ENCODE data around the gene IQCC. TPM values are rescaled to one million over a fixed set of nuclear protein-coding genes. Genes with fewer than 3 reads are reported as not detected.
A peak's percentile ranks its signal among the peaks of the same experiment; 100 is the strongest.

IQCC gene
- total and polyA plus RNA-seq, 4 donors = 3.3 to 8.7 (median 6.5) TPM

GRCh38 chr1:32192220-32192948 is 13.1 kb upstream of the IQCC start:
- Histone ChIP-seq H3K27ac (ENCODE audit: low read depth, low read length) (no peak overlapping the region), H3K9me3 (ENCODE audit: control insufficient read depth, insufficient read depth, low read length) (no peaks in the 10 kb centered on the region), H3K4me1 (ENCODE audit: control insufficient read depth, insufficient read depth, low read length) (no peaks in the 10 kb centered on the region), H3K4me3 (ENCODE audit: low read depth, low read length) (no peak overlapping the region), H3K27me3 (ENCODE audit: control insufficient read depth, insufficient read depth, low read length) (no peaks in the 10 kb centered on the region), H3K36me3 (ENCODE audit: control insufficient read depth, insufficient read depth, low read length) (peaks cover 92% of the 10 kb centered on the region)
- DNase-seq (ENCODE audit: low read depth in 4 of 6, low spot score in 6 of 6) = no peak
- 97% methylated on average over 8 of the region's 8 CpGs for WGBS (ENCODE audit: insufficient coverage)

- Histone ChIP-seq H3K36me3 (ENCODE audit: control insufficient read depth, insufficient read depth, low read length) (peaks cover 79% of the 10 kb centered on the region), H3K4me1 (ENCODE audit: control insufficient read depth, insufficient read depth, low read length) (peaks cover 23% of the 10 kb centered on the region), H3K4me3 (ENCODE audit: low read depth, low read length) (no peak overlapping the region), H3K27ac (ENCODE audit: low read depth, low read length) (no peak overlapping the region), H3K27me3 (ENCODE audit: control insufficient read depth, insufficient read depth, low read length) (no peaks in the 10 kb centered on the region), H3K9me3 (ENCODE audit: control insufficient read depth, insufficient read depth, low read length) (no peaks in the 10 kb centered on the region)
- no peak for DNase-seq (ENCODE audit: low read depth in 4 of 6, low spot score in 6 of 6)
- WGBS (ENCODE audit: insufficient coverage) = 87% methylated on average over 6 of the region's 6 CpGs
These were observed 10.5 kb upstream of the IQCC start for GRCh38 chr1:32194984-32195383.

GRCh38 chr1:32195531-32195930 is 9.9 kb upstream of the IQCC start:
- 83% methylated on average over 2 of the region's 3 CpGs for WGBS (ENCODE audit: insufficient coverage)
- Histone ChIP-seq H3K9me3 (ENCODE audit: control insufficient read depth, insufficient read depth, low read length) (no peaks in the 10 kb centered on the region), H3K36me3 (ENCODE audit: control insufficient read depth, insufficient read depth, low read length) (peaks cover 74% of the 10 kb centered on the region), H3K4me1 (ENCODE audit: control insufficient read depth, insufficient read depth, low read length) (peaks cover 29% of the 10 kb centered on the region), H3K27ac (ENCODE audit: low read depth, low read length) (no peak overlapping the region), H3K27me3 (ENCODE audit: control insufficient read depth, insufficient read depth, low read length) (no peaks in the 10 kb centered on the region), H3K4me3 (ENCODE audit: low read depth, low read length) (no peak overlapping the region)
- DNase-seq (ENCODE audit: low read depth in 4 of 6, low spot score in 6 of 6) = no peak

- H3K4me3 ChIP-seq (ENCODE audit: low read depth, low read length) = no peak overlapping the region
- H3K27ac ChIP-seq (ENCODE audit: low read depth, low read length) = no peak overlapping the region
- H3K9me3 ChIP-seq (ENCODE audit: control insufficient read depth, insufficient read depth, low read length) = no peaks in the 10 kb centered on the region
- no peaks in the 10 kb centered on the region for H3K27me3 ChIP-seq (ENCODE audit: control insufficient read depth, insufficient read depth, low read length)
- peaks cover 33% of the 10 kb centered on the region for H3K4me1 ChIP-seq (ENCODE audit: control insufficient read depth, insufficient read depth, low read length)
- peaks cover 67% of the 10 kb centered on the region for H3K36me3 ChIP-seq (ENCODE audit: control insufficient read depth, insufficient read depth, low read length)
- no peak for DNase-seq (ENCODE audit: low read depth in 4 of 6, low spot score in 6 of 6)
These were observed 9.3 kb upstream of the IQCC start for GRCh38 chr1:32195972-32196823.

- WGBS (ENCODE audit: insufficient coverage) = 86% methylated on average over 1 of the region's 1 CpG
- peaks cover 42% of the 10 kb centered on the region for H3K4me1 ChIP-seq (ENCODE audit: control insufficient read depth, insufficient read depth, low read length)
- no peaks in the 10 kb centered on the region for H3K9me3 ChIP-seq (ENCODE audit: control insufficient read depth, insufficient read depth, low read length)
- H3K4me3 ChIP-seq (ENCODE audit: low read depth, low read length) = no peak overlapping the region
- H3K36me3 ChIP-seq (ENCODE audit: control insufficient read depth, insufficient read depth, low read length) = peaks cover 62% of the 10 kb centered on the region
- DNase-seq (ENCODE audit: low read depth in 4 of 6, low spot score in 6 of 6) = no peak
- no peaks in the 10 kb centered on the region for H3K27me3 ChIP-seq (ENCODE audit: control insufficient read depth, insufficient read depth, low read length)
- H3K27ac ChIP-seq (ENCODE audit: low read depth, low read length) = no peak overlapping the region
These were observed 8.4 kb upstream of the IQCC start for GRCh38 chr1:32197074-32197473.

GRCh38 chr1:32197837-32198236 is 7.6 kb upstream of the IQCC start:
- peaks cover 60% of the 10 kb centered on the region for H3K36me3 ChIP-seq (ENCODE audit: control insufficient read depth, insufficient read depth, low read length)
- WGBS (ENCODE audit: insufficient coverage) = 58% methylated on average over 5 of the region's 6 CpGs
- H3K4me1 ChIP-seq (ENCODE audit: control insufficient read depth, insufficient read depth, low read length) = peaks cover 43% of the 10 kb centered on the region
- no peak for DNase-seq (ENCODE audit: low read depth in 4 of 6, low spot score in 6 of 6)
- no peaks in the 10 kb centered on the region for H3K9me3 ChIP-seq (ENCODE audit: control insufficient read depth, insufficient read depth, low read length)
- no peaks in the 10 kb centered on the region for H3K27me3 ChIP-seq (ENCODE audit: control insufficient read depth, insufficient read depth, low read length)
- H3K27ac ChIP-seq (ENCODE audit: low read depth, low read length) = no peak overlapping the region
- H3K4me3 ChIP-seq (ENCODE audit: low read depth, low read length) = no peak overlapping the region

- Histone ChIP-seq H3K4me3 (ENCODE audit: low read depth, low read length) (no peak overlapping the region), H3K36me3 (ENCODE audit: control insufficient read depth, insufficient read depth, low read length) (peaks cover 58% of the 10 kb centered on the region), H3K27me3 (ENCODE audit: control insufficient read depth, insufficient read depth, low read length) (no peaks in the 10 kb centered on the region)
These were observed 7.0 kb upstream of the IQCC start for GRCh38 chr1:32198237-32199042.

GRCh38 chr1:32199043-32199716 is 6.3 kb upstream of the IQCC start:
- H3K36me3 ChIP-seq (ENCODE audit: control insufficient read depth, insufficient read depth, low read length) = peaks cover 58% of the 10 kb centered on the region
- DNase-seq (ENCODE audit: low read depth in 4 of 6, low spot score in 6 of 6) = no peak
- H3K4me3 ChIP-seq (ENCODE audit: low read depth, low read length) = peak overlapping the region; percentile 4
- no peaks in the 10 kb centered on the region for H3K27me3 ChIP-seq (ENCODE audit: control insufficient read depth, insufficient read depth, low read length)
- no peaks in the 10 kb centered on the region for H3K9me3 ChIP-seq (ENCODE audit: control insufficient read depth, insufficient read depth, low read length)
- 60% methylated on average over 2 of the region's 4 CpGs for WGBS (ENCODE audit: insufficient coverage)
- peak overlapping the region; percentile 96 for H3K27ac ChIP-seq (ENCODE audit: low read depth, low read length)
- peaks cover 43% of the 10 kb centered on the region for H3K4me1 ChIP-seq (ENCODE audit: control insufficient read depth, insufficient read depth, low read length)

More at GRCh38 chr1:32198237-32199042, 7.0 kb upstream of the IQCC start:
- WGBS (ENCODE audit: insufficient coverage) = 90% methylated on average over 3 of the region's 3 CpGs
- H3K9me3 ChIP-seq (ENCODE audit: control insufficient read depth, insufficient read depth, low read length) = no peaks in the 10 kb centered on the region
- H3K4me1 ChIP-seq (ENCODE audit: control insufficient read depth, insufficient read depth, low read length) = peaks cover 43% of the 10 kb centered on the region
- no peak for DNase-seq (ENCODE audit: low read depth in 4 of 6, low spot score in 6 of 6)
- H3K27ac ChIP-seq (ENCODE audit: low read depth, low read length) = no peak overlapping the region

GRCh38 chr1:32199717-32200072 is 5.8 kb upstream of the IQCC start:
- H3K4me3 ChIP-seq (ENCODE audit: low read depth, low read length) = peak overlapping the region; percentile 64
- 33% methylated on average over 3 of the region's 6 CpGs for WGBS (ENCODE audit: insufficient coverage)
- H3K9me3 ChIP-seq (ENCODE audit: control insufficient read depth, insufficient read depth, low read length) = no peaks in the 10 kb centered on the region
- no peaks in the 10 kb centered on the region for H3K27me3 ChIP-seq (ENCODE audit: control insufficient read depth, insufficient read depth, low read length)
- peak in 1 of 6 donors; percentile 58 for DNase-seq (ENCODE audit: low read depth in 4 of 6, low spot score in 6 of 6)
- H3K27ac ChIP-seq (ENCODE audit: low read depth, low read length) = peak overlapping the region; percentile 96
- H3K4me1 ChIP-seq (ENCODE audit: control insufficient read depth, insufficient read depth, low read length) = peaks cover 44% of the 10 kb centered on the region
- peaks cover 57% of the 10 kb centered on the region for H3K36me3 ChIP-seq (ENCODE audit: control insufficient read depth, insufficient read depth, low read length)

Data from spinal cord (tissue), 10 donors.